GM12872 (cell line): Measurements from ENCODE around the gene OTUB1.

Source experiments
- CTCF ChIP-seq: IDR thresholded peaks from 3 replicates; pipeline ENCODE4 v1.5.1; 2011; ENCODE audit warnings: low read depth, mild to moderate bottlenecking, low read length, moderate library complexity; ENCODE audit not compliant: insufficient read depth

OTUB1 gene

GRCh38 chr11:64017945-64018224, 31.6 kb downstream of the OTUB1 start:
- TF ChIP-seq CTCF: no peak

- no peak for TF ChIP-seq CTCF
Observed at GRCh38 chr11:64018310-64018709, 32.1 kb downstream of the OTUB1 start.

- TF ChIP-seq CTCF: no peak
Observed at GRCh38 chr11:64019106-64020037, 33.1 kb downstream of the OTUB1 start.

- TF ChIP-seq CTCF: no peak
Observed at GRCh38 chr11:64020976-64021756, 34.9 kb downstream of the OTUB1 start.

GRCh38 chr11:64021757-64022093, 35.5 kb downstream of the OTUB1 start:
- no peak for TF ChIP-seq CTCF

GRCh38 chr11:64022125-64022784, 36.0 kb downstream of the OTUB1 start:
- no peak for TF ChIP-seq CTCF
